ENCODE results near the gene WFS1. TPM values are rescaled to one million over a fixed set of nuclear protein-coding genes. Genes with fewer than 3 reads are reported as not detected.

The WFS1 gene
- total and polyA plus RNA-seq, 2 of the 13 experiments (the other 11 are each of a cell fraction or from before 2014, with no cell fraction given) = 39.1 to 42.2 TPM

DNA sequence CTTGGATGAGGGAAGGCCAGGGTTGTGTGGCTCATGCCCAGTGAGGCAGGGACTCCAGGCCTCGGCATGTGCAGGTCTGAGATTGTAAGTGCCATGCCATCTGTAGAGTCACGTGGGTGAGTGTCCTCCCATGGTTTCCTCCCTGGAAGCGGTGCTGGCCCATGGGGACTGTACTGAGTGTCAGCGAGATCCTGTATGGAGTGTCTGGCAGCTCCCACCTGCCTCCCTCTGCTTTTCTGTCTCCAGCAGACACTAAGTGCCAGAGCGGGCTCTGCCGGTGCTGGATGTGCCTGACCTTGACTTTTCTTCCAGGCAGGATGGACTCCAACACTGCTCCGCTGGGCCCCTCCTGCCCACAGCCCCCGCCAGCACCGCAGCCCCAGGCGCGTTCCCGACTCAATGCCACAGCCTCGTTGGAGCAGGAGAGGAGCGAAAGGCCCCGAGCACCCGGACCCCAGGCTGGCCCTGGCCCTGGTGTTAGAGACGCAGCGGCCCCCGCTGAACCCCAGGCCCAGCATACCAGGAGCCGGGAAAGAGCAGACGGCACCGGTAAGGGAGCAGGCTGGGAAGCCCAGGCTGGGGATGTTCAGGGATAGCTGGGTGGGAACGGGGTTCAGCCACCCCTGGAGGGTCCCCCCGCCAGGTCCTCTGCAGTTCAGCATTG, 7.6 kb downstream of the WFS1 start (continued):
- TF ChIP-seq, protein P1, sequence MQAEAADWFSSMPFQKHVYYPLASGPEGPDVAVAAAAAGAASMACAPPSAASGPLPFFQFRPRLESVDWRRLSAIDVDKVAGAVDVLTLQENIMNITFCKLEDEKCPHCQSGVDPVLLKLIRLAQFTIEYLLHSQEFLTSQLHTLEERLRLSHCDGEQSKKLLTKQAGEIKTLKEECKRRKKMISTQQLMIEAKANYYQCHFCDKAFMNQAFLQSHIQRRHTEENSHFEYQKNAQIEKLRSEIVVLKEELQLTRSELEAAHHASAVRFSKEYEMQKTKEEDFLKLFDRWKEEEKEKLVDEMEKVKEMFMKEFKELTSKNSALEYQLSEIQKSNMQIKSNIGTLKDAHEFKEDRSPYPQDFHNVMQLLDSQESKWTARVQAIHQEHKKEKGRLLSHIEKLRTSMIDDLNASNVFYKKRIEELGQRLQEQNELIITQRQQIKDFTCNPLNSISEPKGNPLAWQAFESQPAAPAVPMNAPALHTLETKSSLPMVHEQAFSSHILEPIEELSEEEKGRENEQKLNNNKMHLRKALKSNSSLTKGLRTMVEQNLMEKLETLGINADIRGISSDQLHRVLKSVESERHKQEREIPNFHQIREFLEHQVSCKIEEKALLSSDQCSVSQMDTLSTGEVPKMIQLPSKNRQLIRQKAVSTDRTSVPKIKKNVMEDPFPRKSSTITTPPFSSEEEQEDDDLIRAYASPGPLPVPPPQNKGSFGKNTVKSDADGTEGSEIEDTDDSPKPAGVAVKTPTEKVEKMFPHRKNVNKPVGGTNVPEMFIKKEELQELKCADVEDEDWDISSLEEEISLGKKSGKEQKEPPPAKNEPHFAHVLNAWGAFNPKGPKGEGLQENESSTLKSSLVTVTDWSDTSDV (CRISPR knock-in tag; IDR thresholded peaks at IDR 0.05) = no peak
- TF ChIP-seq PHF21A (CRISPR knock-in tag; IDR thresholded peaks at IDR 0.05) = 0 out of 2 replicates have a peak, but pooled peaks have one; percentile 37
- TF ChIP-seq FOXJ3 (CRISPR knock-in tag; IDR thresholded peaks at IDR 0.05; ENCODE audit: borderline replicate concordance) = no peak
- no peak for TF ChIP-seq PHF20 (CRISPR knock-in tag; IDR thresholded peaks at IDR 0.05)
- TF ChIP-seq, protein P2, sequence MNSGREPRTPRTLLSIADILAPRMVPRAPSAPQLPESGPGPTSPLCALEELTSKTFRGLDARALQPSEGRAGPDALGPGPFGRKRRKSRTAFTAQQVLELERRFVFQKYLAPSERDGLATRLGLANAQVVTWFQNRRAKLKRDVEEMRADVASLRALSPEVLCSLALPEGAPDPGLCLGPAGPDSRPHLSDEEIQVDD (CRISPR knock-in tag; IDR thresholded peaks at IDR 0.05; ENCODE audit: borderline replicate concordance) = 0 out of 2 replicates have a peak, but pooled peaks have one; percentile 43
- TF ChIP-seq, protein P3, sequence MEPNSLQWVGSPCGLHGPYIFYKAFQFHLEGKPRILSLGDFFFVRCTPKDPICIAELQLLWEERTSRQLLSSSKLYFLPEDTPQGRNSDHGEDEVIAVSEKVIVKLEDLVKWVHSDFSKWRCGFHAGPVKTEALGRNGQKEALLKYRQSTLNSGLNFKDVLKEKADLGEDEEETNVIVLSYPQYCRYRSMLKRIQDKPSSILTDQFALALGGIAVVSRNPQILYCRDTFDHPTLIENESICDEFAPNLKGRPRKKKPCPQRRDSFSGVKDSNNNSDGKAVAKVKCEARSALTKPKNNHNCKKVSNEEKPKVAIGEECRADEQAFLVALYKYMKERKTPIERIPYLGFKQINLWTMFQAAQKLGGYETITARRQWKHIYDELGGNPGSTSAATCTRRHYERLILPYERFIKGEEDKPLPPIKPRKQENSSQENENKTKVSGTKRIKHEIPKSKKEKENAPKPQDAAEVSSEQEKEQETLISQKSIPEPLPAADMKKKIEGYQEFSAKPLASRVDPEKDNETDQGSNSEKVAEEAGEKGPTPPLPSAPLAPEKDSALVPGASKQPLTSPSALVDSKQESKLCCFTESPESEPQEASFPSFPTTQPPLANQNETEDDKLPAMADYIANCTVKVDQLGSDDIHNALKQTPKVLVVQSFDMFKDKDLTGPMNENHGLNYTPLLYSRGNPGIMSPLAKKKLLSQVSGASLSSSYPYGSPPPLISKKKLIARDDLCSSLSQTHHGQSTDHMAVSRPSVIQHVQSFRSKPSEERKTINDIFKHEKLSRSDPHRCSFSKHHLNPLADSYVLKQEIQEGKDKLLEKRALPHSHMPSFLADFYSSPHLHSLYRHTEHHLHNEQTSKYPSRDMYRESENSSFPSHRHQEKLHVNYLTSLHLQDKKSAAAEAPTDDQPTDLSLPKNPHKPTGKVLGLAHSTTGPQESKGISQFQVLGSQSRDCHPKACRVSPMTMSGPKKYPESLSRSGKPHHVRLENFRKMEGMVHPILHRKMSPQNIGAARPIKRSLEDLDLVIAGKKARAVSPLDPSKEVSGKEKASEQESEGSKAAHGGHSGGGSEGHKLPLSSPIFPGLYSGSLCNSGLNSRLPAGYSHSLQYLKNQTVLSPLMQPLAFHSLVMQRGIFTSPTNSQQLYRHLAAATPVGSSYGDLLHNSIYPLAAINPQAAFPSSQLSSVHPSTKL (CRISPR knock-in tag; IDR thresholded peaks at IDR 0.05) = peak; percentile 43; the same call in 1 of the 2 replicates
- no peak; the same call in 1 of the 2 replicates for TF ChIP-seq ZNF331 (CRISPR knock-in tag; IDR thresholded peaks at IDR 0.05)
- no peak for TF ChIP-seq TP53 (CRISPR knock-in tag; conservative IDR thresholded peaks at IDR 0.05)
- TF ChIP-seq ZBTB20 (CRISPR knock-in tag; IDR thresholded peaks at IDR 0.05; ENCODE audit: borderline replicate concordance, low read depth) = peak; percentile 20; the same call in 1 of the 2 replicates
- TF ChIP-seq, protein P4, sequence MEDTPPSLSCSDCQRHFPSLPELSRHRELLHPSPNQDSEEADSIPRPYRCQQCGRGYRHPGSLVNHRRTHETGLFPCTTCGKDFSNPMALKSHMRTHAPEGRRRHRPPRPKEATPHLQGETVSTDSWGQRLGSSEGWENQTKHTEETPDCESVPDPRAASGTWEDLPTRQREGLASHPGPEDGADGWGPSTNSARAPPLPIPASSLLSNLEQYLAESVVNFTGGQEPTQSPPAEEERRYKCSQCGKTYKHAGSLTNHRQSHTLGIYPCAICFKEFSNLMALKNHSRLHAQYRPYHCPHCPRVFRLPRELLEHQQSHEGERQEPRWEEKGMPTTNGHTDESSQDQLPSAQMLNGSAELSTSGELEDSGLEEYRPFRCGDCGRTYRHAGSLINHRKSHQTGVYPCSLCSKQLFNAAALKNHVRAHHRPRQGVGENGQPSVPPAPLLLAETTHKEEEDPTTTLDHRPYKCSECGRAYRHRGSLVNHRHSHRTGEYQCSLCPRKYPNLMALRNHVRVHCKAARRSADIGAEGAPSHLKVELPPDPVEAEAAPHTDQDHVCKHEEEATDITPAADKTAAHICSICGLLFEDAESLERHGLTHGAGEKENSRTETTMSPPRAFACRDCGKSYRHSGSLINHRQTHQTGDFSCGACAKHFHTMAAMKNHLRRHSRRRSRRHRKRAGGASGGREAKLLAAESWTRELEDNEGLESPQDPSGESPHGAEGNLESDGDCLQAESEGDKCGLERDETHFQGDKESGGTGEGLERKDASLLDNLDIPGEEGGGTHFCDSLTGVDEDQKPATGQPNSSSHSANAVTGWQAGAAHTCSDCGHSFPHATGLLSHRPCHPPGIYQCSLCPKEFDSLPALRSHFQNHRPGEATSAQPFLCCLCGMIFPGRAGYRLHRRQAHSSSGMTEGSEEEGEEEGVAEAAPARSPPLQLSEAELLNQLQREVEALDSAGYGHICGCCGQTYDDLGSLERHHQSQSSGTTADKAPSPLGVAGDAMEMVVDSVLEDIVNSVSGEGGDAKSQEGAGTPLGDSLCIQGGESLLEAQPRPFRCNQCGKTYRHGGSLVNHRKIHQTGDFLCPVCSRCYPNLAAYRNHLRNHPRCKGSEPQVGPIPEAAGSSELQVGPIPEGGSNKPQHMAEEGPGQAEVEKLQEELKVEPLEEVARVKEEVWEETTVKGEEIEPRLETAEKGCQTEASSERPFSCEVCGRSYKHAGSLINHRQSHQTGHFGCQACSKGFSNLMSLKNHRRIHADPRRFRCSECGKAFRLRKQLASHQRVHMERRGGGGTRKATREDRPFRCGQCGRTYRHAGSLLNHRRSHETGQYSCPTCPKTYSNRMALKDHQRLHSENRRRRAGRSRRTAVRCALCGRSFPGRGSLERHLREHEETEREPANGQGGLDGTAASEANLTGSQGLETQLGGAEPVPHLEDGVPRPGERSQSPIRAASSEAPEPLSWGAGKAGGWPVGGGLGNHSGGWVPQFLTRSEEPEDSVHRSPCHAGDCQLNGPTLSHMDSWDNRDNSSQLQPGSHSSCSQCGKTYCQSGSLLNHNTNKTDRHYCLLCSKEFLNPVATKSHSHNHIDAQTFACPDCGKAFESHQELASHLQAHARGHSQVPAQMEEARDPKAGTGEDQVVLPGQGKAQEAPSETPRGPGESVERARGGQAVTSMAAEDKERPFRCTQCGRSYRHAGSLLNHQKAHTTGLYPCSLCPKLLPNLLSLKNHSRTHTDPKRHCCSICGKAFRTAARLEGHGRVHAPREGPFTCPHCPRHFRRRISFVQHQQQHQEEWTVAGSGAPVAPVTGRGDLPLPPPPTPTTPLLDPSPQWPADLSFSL (CRISPR knock-in tag; IDR thresholded peaks at IDR 0.05) = no peak
- no peak for TF ChIP-seq NFYB (CRISPR knock-in tag; IDR thresholded peaks at IDR 0.05)
- no peak for TF ChIP-seq HMG20A (CRISPR knock-in tag; IDR thresholded peaks at IDR 0.05; ENCODE audit: borderline replicate concordance)
- TF ChIP-seq, protein P5, sequence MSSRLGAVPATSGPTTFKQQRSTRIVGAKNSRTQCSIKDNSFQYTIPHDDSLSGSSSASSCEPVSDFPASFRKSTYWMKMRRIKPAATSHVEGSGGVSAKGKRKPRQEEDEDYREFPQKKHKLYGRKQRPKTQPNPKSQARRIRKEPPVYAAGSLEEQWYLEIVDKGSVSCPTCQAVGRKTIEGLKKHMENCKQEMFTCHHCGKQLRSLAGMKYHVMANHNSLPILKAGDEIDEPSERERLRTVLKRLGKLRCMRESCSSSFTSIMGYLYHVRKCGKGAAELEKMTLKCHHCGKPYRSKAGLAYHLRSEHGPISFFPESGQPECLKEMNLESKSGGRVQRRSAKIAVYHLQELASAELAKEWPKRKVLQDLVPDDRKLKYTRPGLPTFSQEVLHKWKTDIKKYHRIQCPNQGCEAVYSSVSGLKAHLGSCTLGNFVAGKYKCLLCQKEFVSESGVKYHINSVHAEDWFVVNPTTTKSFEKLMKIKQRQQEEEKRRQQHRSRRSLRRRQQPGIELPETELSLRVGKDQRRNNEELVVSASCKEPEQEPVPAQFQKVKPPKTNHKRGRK (CRISPR knock-in tag; IDR thresholded peaks at IDR 0.05) = no peak
